T-helper 2 cell treated with Interferon-gamma antibody and Interleukin-4, amounts not matched to agents 5 μg/mL and 100 μg/mL, for 36 hours (primary cell): ENCODE data around the gene FAM170B.
A peak's percentile ranks its signal among the peaks of the same experiment; 100 is the strongest.

Experiments
- DNase-seq: peaks from one replicate; pipeline ENCODE4 v3.0.0; 2021; ENCODE audit warnings: low spot score
- H3K27ac Mint-ChIP-seq: one replicate; pipeline ENCODE4 v1.8.0; 2021; ENCODE audit warnings: mild to moderate bottlenecking, mixed read lengths
- H3K27me3 Mint-ChIP-seq: one replicate; pipeline ENCODE4 v1.8.0; 2021; ENCODE audit warnings: low read depth, mixed read lengths
- H3K36me3 Mint-ChIP-seq: one replicate; pipeline ENCODE4 v1.8.0; 2021; ENCODE audit warnings: low read depth, mixed read lengths
- H3K4me1 Mint-ChIP-seq: one replicate; pipeline ENCODE4 v1.8.0; 2021; ENCODE audit warnings: low read depth, mixed read lengths
- H3K4me3 Mint-ChIP-seq: one replicate; pipeline ENCODE4 v1.8.0; 2022; ENCODE audit warnings: mild to moderate bottlenecking, moderate library complexity, mixed read lengths
- H3K9me3 Mint-ChIP-seq: one replicate; pipeline ENCODE4 v1.8.0; 2021; ENCODE audit warnings: mixed read lengths

FAM170B gene

DNA sequence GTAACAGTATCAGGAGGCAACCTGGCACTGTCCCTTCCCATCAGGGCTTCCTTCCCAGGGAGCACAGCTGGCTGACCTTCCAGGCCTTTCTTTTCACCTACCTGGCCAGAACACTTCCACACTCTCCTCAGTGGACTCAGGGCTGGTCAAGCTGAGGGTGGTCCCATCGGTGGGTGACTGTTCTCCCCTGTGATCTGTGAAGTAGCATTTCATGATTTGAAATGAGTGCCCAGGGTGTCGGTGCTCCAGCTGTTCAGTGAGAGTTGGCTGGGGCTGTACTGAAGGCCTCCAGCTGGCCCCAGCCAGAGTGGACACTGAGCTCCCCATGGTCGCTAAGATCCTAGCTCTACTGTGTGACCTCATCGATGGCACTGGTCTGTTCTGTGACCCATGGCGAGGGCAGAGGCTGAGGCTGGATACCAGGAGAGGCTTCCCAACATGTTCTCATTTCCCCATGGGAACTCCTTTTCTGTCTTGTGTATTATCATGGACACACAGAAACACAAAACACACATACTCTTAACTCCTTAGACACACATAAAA, at the start of gene FAM170B:
Gene FAM170B, minus strand, starts transcription at position 316 of the 543 bp plus-strand sequence. Its CDS starts 103 bp downstream, at position 213.
- H3K27me3 Mint-ChIP-seq: peaks cover 24% of the 10 kb centered on the region
- H3K36me3 Mint-ChIP-seq: no peaks in the 10 kb centered on the region
- no peak within 1 kb of the TSS for H3K4me3 Mint-ChIP-seq
- H3K27ac Mint-ChIP-seq: no peak within 1 kb of the TSS
- no peaks in the 10 kb centered on the region for H3K4me1 Mint-ChIP-seq
- peaks cover 7% of the 10 kb centered on the region for H3K9me3 Mint-ChIP-seq
- DNase-seq: no peak

DNA sequence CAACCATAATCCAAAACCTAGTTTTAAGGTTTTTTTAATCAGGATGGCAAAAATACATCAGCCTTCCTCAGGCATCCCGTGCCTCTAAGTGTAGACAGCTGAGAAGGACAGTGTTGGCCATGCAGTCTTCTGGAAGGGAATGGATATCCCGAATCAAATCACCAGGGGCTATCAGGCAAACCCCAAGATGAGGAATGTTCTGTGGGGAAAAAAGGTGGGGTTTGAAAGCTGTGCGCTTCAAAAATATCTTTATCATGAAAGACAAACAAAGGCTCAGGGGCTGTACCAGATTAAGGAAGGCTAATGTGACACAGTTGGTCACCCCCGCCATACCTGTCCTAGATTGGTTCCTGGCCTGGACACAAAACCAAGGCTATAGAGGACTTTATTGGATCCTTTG, 49.0 kb upstream of the FAM170B start:
- peak overlapping the region; percentile 79 for H3K27ac Mint-ChIP-seq
- no peaks in the 10 kb centered on the region for H3K27me3 Mint-ChIP-seq
- peak overlapping the region; percentile 72 for H3K4me3 Mint-ChIP-seq
- peaks cover 36% of the 10 kb centered on the region for H3K36me3 Mint-ChIP-seq
- H3K9me3 Mint-ChIP-seq: no peaks in the 10 kb centered on the region
- DNase-seq: no peak
- H3K4me1 Mint-ChIP-seq: peaks cover 83% of the 10 kb centered on the region

DNA sequence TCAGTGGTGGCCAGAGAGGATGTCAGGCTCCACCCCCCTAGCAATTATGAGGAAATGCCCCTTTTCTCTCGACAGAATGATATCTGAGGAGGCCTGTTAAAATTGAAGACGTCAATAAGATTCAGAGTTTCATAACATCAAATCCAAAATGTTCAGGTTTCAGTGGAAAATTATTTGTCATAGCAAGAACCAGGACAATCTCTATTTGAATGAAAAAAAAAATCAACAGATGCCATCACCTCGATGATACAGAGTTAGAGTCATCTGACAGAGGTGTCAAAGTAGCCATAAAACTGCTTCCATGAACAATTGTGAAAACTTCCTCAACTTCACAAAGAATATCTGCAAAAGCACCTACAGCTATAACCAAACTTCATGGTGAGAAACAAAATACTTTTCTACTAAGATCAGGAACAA, 46.6 kb upstream of the FAM170B start:
- Mint-ChIP-seq H3K4me1 (peaks cover 84% of the 10 kb centered on the region), H3K9me3 (no peaks in the 10 kb centered on the region), H3K27me3 (no peaks in the 10 kb centered on the region), H3K4me3 (peak overlapping the region; percentile 52), H3K36me3 (peaks cover 32% of the 10 kb centered on the region), H3K27ac (peak overlapping the region; percentile 83)
- peak; percentile 23 for DNase-seq

DNA sequence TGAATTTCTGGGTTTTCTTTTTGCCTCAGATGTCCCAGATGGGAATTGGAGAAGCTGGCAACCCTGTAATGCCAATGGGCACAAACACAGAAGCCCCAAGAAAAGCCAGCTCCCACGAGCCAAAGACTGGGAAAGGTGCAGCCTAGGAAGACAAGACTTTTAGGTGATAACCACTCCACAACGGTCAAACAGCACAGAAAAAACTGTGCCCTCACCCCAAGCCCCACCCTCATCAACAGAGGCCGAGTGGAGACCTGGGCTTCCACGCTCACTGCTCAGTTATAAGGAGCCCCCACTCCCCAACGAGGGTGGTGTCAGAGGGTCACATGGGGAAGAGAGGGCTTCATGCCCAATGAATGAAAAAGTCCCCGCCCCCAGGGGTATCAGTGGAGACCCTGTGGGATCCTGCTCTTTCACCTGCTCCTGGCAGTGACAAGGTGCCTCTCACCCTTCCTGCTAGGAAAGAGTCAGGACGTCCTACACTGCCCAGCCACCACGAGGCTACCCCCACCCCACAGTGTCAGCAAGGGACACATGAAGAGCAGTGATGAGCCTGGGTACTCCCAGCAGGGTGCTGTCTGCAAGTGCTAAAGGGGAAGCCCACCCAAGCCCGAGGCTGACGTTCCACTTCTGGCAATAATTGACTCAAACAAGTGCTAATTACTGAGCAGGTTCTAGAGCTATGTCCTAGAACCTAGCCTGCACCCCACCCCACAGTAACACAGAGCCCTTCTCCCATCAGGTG, 46.0 kb upstream of the FAM170B start:
- H3K9me3 Mint-ChIP-seq: no peaks in the 10 kb centered on the region
- H3K36me3 Mint-ChIP-seq: peaks cover 32% of the 10 kb centered on the region
- DNase-seq: peak; percentile 38
- H3K27ac Mint-ChIP-seq: peak overlapping the region; percentile 83
- peaks cover 82% of the 10 kb centered on the region for H3K4me1 Mint-ChIP-seq
- H3K27me3 Mint-ChIP-seq: no peaks in the 10 kb centered on the region
- peak overlapping the region; percentile 52 for H3K4me3 Mint-ChIP-seq

DNA sequence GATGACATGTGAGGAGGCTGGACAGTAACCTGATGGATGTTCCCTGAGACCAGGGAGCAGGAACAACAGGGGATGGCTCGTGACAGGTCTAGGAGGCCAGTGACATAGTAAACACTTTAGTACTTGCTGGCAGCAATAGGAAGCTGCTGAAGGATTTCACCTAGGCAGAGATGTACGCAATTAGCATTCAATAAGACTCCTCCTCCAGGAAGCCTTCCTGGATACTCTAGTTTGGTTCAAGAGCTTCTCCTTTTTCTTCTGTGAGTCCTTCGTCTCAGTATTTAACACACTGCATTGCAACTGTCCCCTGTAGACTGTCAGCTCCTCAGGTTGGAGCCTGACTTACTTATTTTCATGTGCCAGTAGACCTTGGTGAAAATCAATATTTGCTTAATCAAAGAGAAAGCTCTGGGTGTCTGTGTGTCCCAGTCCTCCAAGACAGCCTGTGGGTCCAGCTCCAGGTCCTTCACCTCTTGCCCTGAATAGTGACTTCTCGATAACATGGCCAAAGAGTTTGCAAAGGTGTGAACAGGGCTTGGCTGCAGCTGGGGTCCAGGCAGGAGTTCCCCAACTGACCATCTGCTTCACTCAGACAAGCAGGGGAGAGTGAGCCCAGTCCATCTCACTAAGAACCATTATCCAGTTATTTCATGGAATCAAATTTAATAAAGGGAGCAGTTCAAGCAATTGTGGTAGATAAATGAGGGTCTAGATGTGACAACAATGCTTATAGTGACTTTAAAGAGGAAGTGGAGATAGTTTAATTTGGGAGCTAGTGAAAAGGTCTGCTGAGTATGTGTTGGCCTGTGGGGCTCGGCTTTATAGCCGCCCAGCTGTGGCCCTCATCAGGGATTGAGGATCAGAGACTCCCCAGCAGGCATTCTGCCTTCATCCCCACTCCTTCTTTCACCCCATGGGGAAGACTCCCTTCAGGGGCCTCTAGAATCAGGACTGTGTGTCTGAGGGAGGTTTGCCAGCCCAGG, 45.0 kb upstream of the FAM170B start:
- H3K9me3 Mint-ChIP-seq: no peaks in the 10 kb centered on the region
- peak overlapping the region; percentile 22 for H3K4me3 Mint-ChIP-seq
- peak overlapping the region; percentile 98 for H3K27ac Mint-ChIP-seq
- H3K4me1 Mint-ChIP-seq: peaks cover 81% of the 10 kb centered on the region
- H3K36me3 Mint-ChIP-seq: peaks cover 29% of the 10 kb centered on the region
- DNase-seq: peak; percentile 3
- H3K27me3 Mint-ChIP-seq: no peaks in the 10 kb centered on the region

DNA sequence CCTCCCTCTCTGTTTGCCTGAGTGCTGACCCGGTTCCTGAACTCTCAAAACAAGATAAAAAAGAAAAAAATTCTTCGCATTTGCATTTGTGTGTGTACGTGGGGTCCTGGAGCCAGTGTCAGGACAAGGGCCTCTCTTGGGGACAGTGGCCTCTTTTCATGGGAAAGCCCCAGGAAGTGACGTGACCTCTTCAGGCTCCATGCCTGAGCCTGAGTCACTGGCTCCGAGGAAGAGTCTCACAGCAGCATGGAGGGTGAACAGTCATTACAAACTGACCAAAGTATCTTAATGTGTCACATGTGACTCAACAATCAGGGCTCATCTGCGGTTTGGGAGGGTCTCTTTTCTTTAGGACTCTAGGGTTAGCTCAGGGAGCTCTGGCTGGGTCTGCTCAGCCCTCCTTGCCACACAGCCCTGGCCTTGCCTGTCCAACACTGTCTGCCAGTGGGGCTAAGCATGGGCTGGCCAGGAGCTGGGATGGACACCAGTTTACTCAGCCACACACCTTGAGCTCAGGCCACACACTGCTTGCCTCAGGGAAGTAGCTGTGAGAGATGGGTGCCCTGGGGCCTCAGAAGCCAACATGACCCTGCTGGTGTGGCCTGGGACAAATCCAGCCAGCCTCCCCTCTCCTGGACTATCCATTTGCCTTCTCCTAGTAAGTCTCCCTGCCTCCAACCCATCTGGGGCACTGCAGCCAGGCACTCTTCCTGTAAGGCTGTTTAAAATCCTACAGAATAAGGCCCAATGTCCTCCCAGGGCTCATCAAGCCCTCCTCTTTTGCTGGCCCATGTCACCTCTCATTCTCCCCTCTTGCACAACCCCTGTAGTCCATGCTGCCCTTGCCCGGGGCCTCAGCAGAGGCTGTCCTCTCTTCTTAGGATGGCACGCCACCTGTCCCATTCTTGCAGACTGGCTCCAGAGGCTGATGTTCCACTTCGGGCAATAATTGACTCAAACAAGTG, 43.9 kb upstream of the FAM170B start:
- DNase-seq: peak; percentile 91
- peaks cover 77% of the 10 kb centered on the region for H3K4me1 Mint-ChIP-seq

DNA sequence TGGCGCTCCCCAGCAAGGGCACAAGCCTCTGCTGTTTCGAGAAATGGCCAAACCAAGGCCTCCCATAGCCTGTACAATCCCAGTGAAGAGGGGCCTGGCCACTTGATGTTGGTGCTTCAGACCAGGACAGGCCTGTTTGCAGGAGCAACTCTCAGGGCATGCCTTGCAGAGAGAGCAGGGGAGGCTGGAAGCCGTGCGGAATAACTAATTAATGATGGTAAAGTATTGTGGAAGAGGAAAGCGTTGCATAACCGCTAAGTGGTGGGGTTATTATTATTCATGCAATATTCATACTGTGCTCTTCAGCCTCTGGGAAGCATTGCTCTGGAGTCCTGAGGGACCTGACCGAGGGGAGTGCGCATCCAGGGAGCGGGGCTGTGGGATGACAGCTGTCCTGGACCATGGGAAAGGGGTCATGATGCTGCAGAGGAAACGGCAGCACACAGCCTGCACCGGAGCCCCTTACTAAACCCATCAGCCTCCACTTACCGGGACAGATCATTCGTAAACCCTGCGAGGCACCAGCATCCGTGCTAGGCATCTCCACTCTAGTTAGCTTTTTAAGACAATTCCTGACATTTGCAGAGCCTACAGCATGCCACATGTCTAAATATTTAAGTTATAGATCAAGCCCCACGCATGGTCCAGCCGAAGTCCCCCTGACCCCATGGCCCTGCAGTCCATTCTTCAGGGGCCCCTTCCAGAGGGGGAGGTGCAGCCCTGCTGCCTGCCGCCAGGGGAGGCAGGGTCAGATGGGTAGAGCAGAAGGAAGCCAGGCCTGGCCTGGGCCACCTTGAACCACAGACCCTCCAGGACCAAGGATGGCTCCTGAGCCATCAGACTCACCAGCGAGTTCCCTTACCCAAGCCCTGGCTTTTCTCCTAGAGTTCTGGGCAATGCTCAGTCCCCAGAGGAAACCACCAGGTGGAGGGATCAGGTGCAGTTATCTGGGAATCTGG, 42.8 kb upstream of the FAM170B start:
- H3K4me1 Mint-ChIP-seq: peaks cover 71% of the 10 kb centered on the region
- H3K4me3 Mint-ChIP-seq: peak overlapping the region; percentile 30
- no peak for DNase-seq
- H3K9me3 Mint-ChIP-seq: no peaks in the 10 kb centered on the region
- H3K27me3 Mint-ChIP-seq: no peaks in the 10 kb centered on the region
- peak overlapping the region; percentile 98 for H3K27ac Mint-ChIP-seq
- H3K36me3 Mint-ChIP-seq: peaks cover 21% of the 10 kb centered on the region

More for the DNA sequence above, 43.9 kb upstream of the FAM170B start:
- Mint-ChIP-seq H3K4me3 (peak overlapping the region; percentile 72), H3K9me3 (no peaks in the 10 kb centered on the region), H3K27me3 (no peaks in the 10 kb centered on the region), H3K36me3 (peaks cover 24% of the 10 kb centered on the region), H3K27ac (peak overlapping the region; percentile 98)

DNA sequence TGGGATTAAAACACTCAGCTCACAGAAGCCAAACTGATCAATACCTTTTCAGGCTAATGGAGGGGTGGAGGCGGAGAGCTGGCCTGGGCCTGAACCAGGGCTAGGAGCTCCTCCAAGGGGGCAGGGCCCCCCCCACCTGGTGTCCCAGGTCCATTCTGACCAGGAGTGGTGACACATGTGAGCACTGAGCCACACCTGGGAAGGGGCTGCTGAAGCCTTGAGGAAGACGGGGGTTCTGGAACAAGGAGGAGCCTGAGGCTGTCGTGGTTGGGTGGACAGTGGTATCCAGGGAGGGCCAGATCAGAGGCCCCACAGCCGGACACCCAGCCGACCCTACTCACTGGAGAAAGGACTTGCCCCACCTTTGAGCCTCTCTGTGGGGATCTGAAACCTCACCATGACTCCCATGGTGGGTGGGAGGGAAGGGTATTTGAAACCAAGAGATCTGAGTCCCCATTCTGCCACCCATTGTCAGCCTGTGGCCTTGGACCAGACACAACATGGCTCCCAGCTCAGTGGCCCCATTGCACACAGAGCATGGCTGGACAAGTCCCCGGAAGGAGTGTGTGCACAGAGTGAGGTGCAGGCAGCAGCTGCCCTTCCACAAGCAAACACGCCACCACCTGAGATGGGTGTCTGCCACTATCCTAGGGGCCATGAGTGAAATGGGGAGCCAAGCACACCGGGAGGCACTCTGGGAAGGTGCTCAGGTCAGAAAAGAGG, 41.9 kb upstream of the FAM170B start:
- peak; percentile 3 for DNase-seq
- H3K4me3 Mint-ChIP-seq: peak overlapping the region; percentile 30
- peaks cover 18% of the 10 kb centered on the region for H3K36me3 Mint-ChIP-seq
- no peaks in the 10 kb centered on the region for H3K9me3 Mint-ChIP-seq
- no peaks in the 10 kb centered on the region for H3K27me3 Mint-ChIP-seq
- H3K4me1 Mint-ChIP-seq: peaks cover 64% of the 10 kb centered on the region
- peak overlapping the region; percentile 98 for H3K27ac Mint-ChIP-seq

DNA sequence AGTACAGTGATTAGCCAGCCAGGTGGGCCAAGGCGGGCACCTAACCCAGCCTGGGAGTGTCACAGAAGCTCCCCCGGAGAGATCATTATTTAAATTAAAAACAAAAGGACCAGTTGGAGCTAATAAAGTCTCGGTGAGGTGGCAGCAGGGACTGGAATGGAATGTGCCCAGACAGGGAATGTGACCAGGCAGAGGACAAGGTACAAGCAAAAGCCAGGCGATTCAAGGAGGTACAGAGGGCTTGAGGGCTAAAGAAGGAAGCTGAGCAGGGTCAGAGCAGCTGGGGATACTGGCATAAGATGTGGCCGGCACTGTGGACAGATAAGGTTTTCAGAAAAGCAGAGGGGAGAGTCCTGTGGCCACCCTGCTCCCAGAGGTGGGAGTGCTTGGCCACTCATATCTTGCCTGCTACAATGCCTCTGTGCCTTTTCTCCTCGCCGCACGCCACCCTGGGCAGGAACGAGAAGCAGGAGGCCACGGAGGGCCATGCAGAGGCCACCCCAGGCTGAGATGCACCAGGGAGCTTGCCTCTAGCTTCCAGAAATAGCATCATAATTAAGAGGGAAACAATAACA, 41.2 kb upstream of the FAM170B start:
- Mint-ChIP-seq H3K36me3 (peaks cover 13% of the 10 kb centered on the region), H3K27me3 (no peaks in the 10 kb centered on the region), H3K4me1 (peaks cover 63% of the 10 kb centered on the region), H3K27ac (peak overlapping the region; percentile 38), H3K4me3 (no peak overlapping the region), H3K9me3 (no peaks in the 10 kb centered on the region)
- DNase-seq: no peak

DNA sequence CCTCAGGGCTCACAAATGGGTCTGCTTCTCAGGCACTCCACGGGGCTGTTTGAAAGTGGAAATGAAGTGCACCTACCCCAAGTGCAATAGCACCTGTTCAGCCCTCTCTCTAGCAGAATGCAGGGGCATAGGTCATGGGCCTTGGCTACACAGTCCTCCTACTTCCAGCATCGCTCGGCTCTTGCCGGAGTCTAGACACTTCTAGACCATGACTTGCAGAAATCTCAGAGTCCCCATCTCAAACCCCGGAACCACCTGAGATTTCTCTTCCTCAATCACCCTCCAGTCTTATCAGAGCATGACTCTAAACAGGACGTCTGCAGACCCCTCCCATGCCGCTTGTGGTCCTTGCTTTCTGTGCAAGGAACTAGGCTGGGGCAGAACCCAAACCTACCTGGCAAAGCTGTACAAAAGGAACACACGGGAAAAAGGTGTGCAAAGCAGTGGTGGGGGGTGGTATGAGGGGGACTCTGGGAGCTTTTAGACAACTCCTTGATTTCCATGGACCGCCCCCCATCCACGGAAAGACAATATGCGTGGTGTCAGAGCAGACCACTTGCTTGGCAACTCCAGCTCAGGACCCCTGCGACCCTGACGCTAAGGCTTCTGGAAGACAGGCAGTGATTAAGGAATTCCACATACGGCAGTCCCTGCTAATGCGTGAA, 40.6 kb upstream of the FAM170B start:
- Mint-ChIP-seq H3K27me3 (no peaks in the 10 kb centered on the region), H3K27ac (peak overlapping the region; percentile 38), H3K9me3 (no peaks in the 10 kb centered on the region), H3K36me3 (peaks cover 13% of the 10 kb centered on the region), H3K4me3 (no peak overlapping the region), H3K4me1 (peaks cover 61% of the 10 kb centered on the region)
- DNase-seq: no peak

DNA sequence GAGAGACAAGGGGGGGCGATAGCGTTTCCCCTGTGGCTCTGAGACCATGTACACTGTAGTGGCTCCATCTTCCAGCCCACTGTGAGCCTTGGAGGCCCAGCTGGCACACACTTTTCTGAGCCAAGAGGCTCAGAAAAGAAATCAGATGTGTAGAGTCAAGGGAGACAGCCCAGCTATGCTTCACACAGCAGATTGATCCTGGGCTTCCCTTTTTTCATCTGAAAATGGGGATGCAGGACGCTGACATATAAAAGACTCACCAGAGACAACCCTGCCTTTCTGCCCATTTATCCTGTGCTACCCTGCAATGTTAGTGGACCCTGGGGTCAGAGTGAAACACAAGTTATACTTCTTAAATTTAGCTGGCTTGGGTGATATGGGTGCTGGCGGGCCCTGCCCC, 40.0 kb upstream of the FAM170B start:
- no peaks in the 10 kb centered on the region for H3K27me3 Mint-ChIP-seq

More for the DNA sequence above, 40.0 kb upstream of the FAM170B start:
- H3K27ac Mint-ChIP-seq: peak overlapping the region; percentile 22
- DNase-seq: peak; percentile 2
- no peaks in the 10 kb centered on the region for H3K9me3 Mint-ChIP-seq
- H3K4me1 Mint-ChIP-seq: peaks cover 56% of the 10 kb centered on the region
- peaks cover 12% of the 10 kb centered on the region for H3K36me3 Mint-ChIP-seq
- H3K4me3 Mint-ChIP-seq: no peak overlapping the region
